Activated CD4-positive, alpha-beta T cell treated with anti-CD3 and anti-CD28 coated beads, Interleukin-2, Interleukin-4, amounts not matched to agents 100 ng/mL and 50 ng/mL, durations not matched to agents 16 hours and 8 hours (primary cell): ENCODE measurements around the gene E2F1.
"Not testable (repeated sequence)": the region's sequence is repeated elsewhere in the genome, so short reads cannot be mapped to it uniquely, and the experiment has no call there.

ENCODE experiments used
- DNase-seq: peaks from one replicate; pipeline ENCODE4 v3.0.0-alpha.2; 2020; ENCODE audit warnings: low spot score

The E2F1 gene

GRCh38 chr20:33710681-33711445 lies 24.7 kb upstream of the E2F1 start:
- no peak for DNase-seq

DNA sequence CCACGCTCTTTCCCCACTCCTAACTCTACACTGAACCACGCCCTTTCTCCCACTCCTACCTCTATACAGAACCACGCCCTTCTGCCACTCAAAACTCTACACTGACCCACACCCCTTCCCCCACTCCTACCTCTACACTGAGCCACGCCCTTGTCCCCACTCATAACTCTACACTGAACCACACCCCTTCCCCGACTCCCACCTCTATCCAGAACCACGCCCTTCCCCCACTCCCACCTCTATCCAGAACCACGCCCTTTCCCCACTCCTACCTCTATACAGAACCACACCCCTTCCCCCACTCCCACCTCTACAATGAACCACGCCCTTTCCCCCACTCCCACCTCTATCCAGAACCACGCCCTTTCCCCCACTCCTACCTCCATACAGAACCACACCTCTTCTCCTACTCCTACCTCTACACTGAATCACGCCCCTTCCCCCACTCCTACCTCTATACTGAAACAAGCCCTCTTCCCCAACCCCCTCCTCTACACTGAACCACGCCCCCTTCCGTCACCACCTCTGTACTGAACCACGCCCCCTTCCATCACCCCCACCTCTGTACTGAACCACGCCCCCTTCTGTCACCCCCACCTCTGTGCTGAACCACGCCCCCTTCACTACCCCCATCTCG lies 23.8 kb upstream of the E2F1 start:
- no peak for DNase-seq

DNA sequence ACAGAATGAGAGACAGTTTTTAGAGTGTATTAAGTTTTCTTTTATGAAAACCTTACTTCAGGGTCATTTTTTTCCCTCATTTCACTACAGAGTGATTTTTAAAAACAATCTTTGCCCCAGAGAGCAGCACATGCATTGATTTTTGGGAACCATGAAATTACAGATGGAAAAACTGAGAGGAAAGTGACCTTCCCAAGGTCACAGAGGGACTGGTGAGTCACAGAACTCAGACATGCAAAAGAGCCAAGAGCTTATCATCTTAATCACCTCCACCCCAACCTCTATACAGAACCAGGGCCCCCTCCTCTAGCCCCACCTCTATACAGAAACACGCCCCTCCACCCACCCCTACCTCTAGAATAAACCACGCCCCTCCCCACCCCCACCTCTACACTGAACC lies 23.2 kb upstream of the E2F1 start:
- no peak for DNase-seq

- no peak for DNase-seq
Observed at GRCh38 chr20:33707668-33708067, 21.5 kb upstream of the E2F1 start.

DNA sequence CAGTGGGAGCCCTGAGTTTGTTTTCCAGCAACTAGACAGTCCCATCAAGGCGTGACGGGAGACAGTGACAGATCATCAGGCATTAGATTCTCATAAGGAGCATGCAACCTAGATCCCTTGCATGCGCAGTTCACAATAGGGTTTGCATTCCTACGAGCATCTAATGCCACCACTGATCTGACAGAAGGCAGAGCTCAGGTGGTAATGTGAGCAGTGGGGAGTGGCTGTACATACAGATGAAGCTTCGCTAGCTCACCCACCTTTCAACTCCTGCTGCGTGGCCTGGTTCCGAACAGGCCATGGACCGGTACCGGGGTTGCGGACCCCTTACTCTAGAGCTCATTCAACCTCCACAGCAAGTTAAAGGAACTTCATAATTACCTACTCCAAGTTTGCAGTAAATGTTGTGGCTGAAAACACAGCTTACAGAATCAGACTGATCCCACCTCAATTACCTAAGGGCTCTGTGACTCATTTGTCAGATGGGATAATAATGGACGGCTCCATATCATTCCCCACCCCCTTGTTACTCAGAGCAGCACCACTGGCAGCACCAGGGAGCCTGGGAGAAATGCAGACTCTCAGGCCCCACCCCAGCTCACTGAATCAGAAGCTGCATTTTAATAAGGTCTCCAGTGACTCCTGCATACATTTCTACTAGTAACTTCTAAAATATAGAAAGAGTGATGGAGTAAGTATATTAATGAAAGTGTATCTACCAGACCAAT lies 18.2 kb upstream of the E2F1 start:
- DNase-seq, result no peak

GRCh38 chr20:33703498-33704137 lies 17.4 kb upstream of the E2F1 start:
- no peak for DNase-seq

GRCh38 chr20:33702861-33703260 lies 16.7 kb upstream of the E2F1 start:
- no peak for DNase-seq

DNA sequence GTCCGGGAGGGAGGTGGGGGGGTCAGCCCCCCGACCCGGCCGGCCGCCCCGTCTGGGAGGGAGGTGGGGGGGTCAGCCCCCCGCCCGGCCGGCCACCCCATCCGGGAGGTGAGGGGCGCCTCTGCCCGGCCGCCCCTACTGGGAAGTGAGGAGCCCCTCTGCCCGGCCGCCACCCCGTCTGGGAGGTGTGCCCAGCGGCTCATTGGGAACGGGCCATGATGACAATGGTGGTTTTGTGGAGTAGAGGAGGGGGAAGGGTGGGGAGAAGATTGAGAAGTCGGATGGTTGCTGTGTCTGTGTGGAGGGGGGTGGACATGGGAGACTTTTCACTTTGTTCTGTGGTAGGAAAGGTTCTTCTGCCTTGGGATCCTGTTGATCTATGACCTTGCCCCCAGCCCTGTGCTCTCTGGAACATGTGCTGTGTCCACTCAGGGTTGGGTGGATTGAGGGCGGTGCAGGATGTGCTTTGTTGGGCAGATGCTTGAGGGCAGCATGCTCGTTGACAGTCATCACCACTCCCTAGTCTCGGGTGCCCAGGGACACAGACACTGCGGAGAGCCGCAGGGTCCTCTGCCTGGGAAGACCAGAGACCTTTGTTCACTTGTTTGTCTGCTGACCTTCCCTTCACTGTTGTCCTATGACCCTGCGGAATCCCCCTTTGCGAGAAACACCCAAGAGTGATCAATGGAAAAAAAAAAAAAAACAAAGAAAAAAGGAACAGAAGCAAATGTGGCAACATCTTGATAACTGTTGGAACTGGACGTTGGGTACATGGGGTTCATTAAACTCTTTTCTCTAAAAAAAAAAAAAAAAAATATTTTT lies 15.7 kb upstream of the E2F1 start:
- DNase-seq, result no peak

GRCh38 chr20:33700696-33701441 lies 14.7 kb upstream of the E2F1 start:
- DNase-seq, result not testable (repeated sequence)

- DNase-seq, result not testable (repeated sequence)
Observed at GRCh38 chr20:33698966-33699365, 12.8 kb upstream of the E2F1 start.

DNA sequence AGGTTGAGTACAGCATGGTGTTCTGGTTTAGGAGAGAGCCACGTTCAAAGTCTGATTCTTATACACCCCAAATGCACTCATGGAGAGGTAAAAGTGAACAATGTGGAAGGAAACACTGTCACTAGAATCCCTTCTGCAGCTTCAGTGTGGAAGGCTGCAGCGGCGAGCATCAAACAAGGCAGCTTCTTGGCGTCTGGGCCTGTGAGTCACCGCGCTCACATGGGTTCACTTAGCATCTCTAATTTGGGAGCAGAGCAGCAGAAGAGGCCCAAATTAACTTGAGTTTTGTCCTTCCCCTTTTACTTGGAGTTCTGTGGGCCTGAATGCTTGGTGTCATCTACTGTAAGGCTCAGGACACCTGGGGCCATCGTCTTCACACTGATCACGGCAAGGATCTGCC lies 10.9 kb upstream of the E2F1 start:
- no peak for DNase-seq

DNA sequence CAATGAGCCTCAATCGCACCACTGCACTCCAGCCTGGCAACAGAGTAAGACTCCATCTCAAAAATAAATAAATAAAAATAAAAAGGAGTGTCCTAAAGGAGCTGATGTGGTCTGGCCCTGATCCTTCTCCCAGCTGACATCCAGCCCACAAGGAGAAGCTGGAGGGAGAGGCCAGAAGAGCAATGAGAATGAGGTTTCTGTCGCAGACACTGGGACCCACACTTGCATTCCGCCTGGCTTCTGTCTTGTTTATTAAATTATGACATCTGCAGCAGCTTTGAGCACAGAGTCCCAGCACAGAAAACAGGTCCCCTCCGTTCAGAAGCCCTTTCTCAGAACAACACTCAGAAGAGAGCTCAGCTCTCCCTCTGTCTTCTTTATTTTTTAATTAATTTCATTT lies 10.3 kb upstream of the E2F1 start:
- no peak for DNase-seq

- no peak for DNase-seq
Observed at GRCh38 chr20:33694639-33695012, 8.4 kb upstream of the E2F1 start.

GRCh38 chr20:33693741-33694638 lies 7.8 kb upstream of the E2F1 start:
- no peak for DNase-seq

- DNase-seq, result no peak
Observed at GRCh38 chr20:33693289-33693688, 7.1 kb upstream of the E2F1 start.

DNA sequence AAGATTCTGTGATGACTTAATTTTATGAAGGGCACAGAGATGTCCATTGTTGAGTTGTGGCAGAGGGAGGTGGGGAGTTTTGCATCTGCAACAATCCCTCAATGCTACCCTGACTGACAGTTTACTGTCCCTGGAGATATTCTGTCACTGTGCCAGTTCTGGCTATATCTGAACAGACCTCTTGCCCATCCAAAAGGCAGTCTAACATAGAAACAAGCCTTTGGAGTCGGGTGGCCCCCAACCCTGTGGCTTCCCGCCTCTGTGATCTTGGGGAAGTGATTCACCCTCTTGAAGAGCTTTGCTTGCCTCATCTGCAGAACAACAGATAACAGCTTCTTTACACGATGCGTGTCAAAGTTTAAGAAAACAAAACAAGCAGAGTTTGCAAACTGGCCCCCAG lies 3.8 kb upstream of the E2F1 start:
- DNase-seq, result peak; percentile 63

DNA sequence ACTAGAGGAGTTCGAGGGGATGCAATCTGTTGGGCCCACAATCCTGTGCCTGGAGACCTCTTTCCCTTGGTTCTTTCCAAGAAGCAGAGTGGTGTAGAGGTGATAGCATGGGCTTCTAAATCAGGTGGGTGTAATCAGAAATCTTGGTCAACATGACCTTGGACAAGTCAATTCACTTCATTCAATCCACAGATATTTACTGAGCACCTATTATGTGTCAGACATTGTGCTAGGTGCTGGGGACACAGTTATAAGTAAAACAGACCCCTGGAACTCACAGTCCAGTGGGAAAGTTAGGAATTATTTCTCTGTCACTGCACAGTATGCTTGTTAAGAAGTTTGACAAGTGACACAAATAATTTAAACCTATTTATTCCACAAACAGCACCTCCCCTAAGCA lies 3.3 kb upstream of the E2F1 start:
- no peak for DNase-seq

- no peak for DNase-seq
Observed at GRCh38 chr20:33688938-33689424, 2.8 kb upstream of the E2F1 start.

- DNase-seq, result no peak
Observed at GRCh38 chr20:33687993-33688937, 2.1 kb upstream of the E2F1 start.
